Thoracic aorta (tissue), 2 donors: ENCODE measurements around the gene CRTAC1. TPM values are rescaled to one million over a fixed set of nuclear protein-coding genes. Genes with fewer than 3 reads are reported as not detected.

ENCODE experiments used
- ATAC-seq: fragments of 150-250 bp; one replicate; pipeline ENCODE4 v1.8.0; 2017; ENCODE audit warnings: low read depth; ENCODE audit not compliant: insufficient number of reproducible peaks, low FRiP score
- DNase-seq: peaks from one replicate; pipeline ENCODE4 v3.0.0-alpha.2; 2020; ENCODE audit warnings: low spot score
- H3K27ac ChIP-seq, 2 donors: fragments of 200-600 bp; sonication (generic); 1 replicate in 1 of 2; 2 replicates in 1 of 2; pipeline ENCODE4 v1.5.1; 2016; ENCODE audit warnings: mild to moderate bottlenecking in 2 of 2, moderate library complexity in 2 of 2
- H3K27me3 ChIP-seq: fragments of 200-600 bp; sonication (generic); replicated peaks from 2 replicates; pipeline ENCODE4 v1.6.0; 2016; ENCODE audit warnings: mild to moderate bottlenecking; ENCODE audit not compliant: insufficient read depth
- H3K36me3 ChIP-seq: fragments of 200-600 bp; sonication (generic); one replicate; pipeline ENCODE4 v1.5.1; 2016
- H3K4me1 ChIP-seq, 2 donors: fragments of 200-600 bp; sonication (generic); 1 replicate in 1 of 2; 2 replicates in 1 of 2; pipeline versions ENCODE4 v1.5.1 to v1.6.0; 2016; ENCODE audit warnings: low read depth in 2 of 2, mild to moderate bottlenecking in 1 of 2; ENCODE audit not compliant: control insufficient read depth in 1 of 2
- H3K4me3 ChIP-seq: fragments of 200-600 bp; sonication (generic); 2 replicates; pipeline ENCODE4 v1.5.1; 2016; ENCODE audit warnings: mild to moderate bottlenecking
- H3K9me3 ChIP-seq: fragments of 200-600 bp; sonication (generic); 2 replicates; pipeline ENCODE4 v1.5.1; 2016
- total RNA-seq, 2 donors: library from RNA; depleted of rRNA; stranded (reverse); fragments of >200 nt; gene quantifications; one replicate each; pipeline versions ENCODE4 v1.1.0 to v1.2.3, GENCODE V29; 2016
- TF ChIP-seq, protein P1 (sequence below): fragments of 200-600 bp; sonication (generic); IDR thresholded peaks from one replicate; pipeline ENCODE4 v1.5.1; 2019; ENCODE audit warnings: antibody characterized with exemption

Gene CRTAC1
- total RNA-seq, 2 donors from 2014 or later: 4.3 to 5.2 TPM

DNA sequence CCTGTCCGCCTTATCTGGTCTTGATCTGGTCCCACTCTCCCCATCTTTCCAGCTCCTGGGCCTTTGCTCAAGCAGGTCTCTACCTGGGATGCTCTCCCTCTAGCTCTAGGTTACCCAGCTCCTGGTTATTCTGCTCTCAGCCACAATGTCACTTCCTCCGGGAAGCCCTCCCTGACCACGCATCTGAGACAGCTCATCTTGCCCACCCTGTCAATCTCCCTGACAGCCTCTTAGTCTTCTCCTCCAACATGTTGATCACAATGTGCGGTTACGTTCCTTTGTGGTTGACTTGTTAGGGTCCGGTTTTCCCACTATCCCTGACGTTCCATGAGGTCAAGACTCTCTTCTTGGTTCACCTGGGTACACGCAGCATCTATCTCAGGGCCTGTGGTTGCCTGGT, 125.1 kb downstream of the CRTAC1 start:
- ATAC-seq (no peak), DNase-seq (no peak)
- no peaks in the 10 kb centered on the region for H3K36me3 ChIP-seq
- H3K27ac ChIP-seq: no peak overlapping the region
- TF ChIP-seq, protein P1, sequence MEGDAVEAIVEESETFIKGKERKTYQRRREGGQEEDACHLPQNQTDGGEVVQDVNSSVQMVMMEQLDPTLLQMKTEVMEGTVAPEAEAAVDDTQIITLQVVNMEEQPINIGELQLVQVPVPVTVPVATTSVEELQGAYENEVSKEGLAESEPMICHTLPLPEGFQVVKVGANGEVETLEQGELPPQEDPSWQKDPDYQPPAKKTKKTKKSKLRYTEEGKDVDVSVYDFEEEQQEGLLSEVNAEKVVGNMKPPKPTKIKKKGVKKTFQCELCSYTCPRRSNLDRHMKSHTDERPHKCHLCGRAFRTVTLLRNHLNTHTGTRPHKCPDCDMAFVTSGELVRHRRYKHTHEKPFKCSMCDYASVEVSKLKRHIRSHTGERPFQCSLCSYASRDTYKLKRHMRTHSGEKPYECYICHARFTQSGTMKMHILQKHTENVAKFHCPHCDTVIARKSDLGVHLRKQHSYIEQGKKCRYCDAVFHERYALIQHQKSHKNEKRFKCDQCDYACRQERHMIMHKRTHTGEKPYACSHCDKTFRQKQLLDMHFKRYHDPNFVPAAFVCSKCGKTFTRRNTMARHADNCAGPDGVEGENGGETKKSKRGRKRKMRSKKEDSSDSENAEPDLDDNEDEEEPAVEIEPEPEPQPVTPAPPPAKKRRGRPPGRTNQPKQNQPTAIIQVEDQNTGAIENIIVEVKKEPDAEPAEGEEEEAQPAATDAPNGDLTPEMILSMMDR: no peak
- no peaks in the 10 kb centered on the region for H3K27me3 ChIP-seq
- no peak overlapping the region for H3K4me3 ChIP-seq
- H3K9me3 ChIP-seq: no peaks in the 10 kb centered on the region
- no peaks in the 10 kb centered on the region for H3K4me1 ChIP-seq

GRCh38 chr10:97904576-97904975, 125.8 kb downstream of the CRTAC1 start:
- no peaks in the 10 kb centered on the region for H3K27me3 ChIP-seq
- DNase-seq (no peak), ATAC-seq (no peak)
- TF ChIP-seq, protein P1: no peak
- H3K27ac ChIP-seq: no peak overlapping the region
- H3K9me3 ChIP-seq: no peaks in the 10 kb centered on the region
- no peaks in the 10 kb centered on the region for H3K36me3 ChIP-seq
- H3K4me3 ChIP-seq: no peak overlapping the region
- no peaks in the 10 kb centered on the region for H3K4me1 ChIP-seq

- Histone ChIP-seq H3K4me1 (no peaks in the 10 kb centered on the region), H3K27me3 (no peaks in the 10 kb centered on the region), H3K4me3 (no peak overlapping the region), H3K36me3 (no peaks in the 10 kb centered on the region), H3K9me3 (no peaks in the 10 kb centered on the region), H3K27ac (no peak overlapping the region)
- DNase-seq (no peak), ATAC-seq (no peak)
- TF ChIP-seq, protein P1: no peak
Observed at GRCh38 chr10:97904018-97904381, 126.4 kb downstream of the CRTAC1 start.

- Histone ChIP-seq H3K36me3 (no peaks in the 10 kb centered on the region), H3K27ac (no peak overlapping the region), H3K9me3 (no peaks in the 10 kb centered on the region), H3K4me1 (no peaks in the 10 kb centered on the region), H3K27me3 (no peaks in the 10 kb centered on the region), H3K4me3 (no peak overlapping the region)
- ATAC-seq (no peak), DNase-seq (no peak)
- TF ChIP-seq, protein P1: no peak
Observed at GRCh38 chr10:97903128-97904017, 127.0 kb downstream of the CRTAC1 start.

GRCh38 chr10:97901381-97901780, 129.0 kb downstream of the CRTAC1 start:
- ATAC-seq: no peak
- TF ChIP-seq, protein P1: no peak
- no peaks in the 10 kb centered on the region for H3K36me3 ChIP-seq
- no peak overlapping the region for H3K27ac ChIP-seq
- no peaks in the 10 kb centered on the region for H3K27me3 ChIP-seq
- no peak for DNase-seq
- H3K4me1 ChIP-seq: no peaks in the 10 kb centered on the region
- no peak overlapping the region for H3K4me3 ChIP-seq
- H3K9me3 ChIP-seq: no peaks in the 10 kb centered on the region
